ENCODE data around the gene KCNH6. TPM values are rescaled to one million over a fixed set of nuclear protein-coding genes. Genes with fewer than 3 reads are reported as not detected.

The KCNH6 gene
- total RNA-seq, 1 donor from 2014 or later: not detected

GRCh38 chr17:63483655-63484575 lies 39.2 kb upstream of the KCNH6 start:
- intact Hi-C loops (cut with micrococcal nuclease): no loop called here
- ATAC-seq (no peak), DNase-seq (no peak)

- intact Hi-C loops (cut with micrococcal nuclease): no loop called here
- DNase-seq (no peak), ATAC-seq (no peak)
These were observed 36.7 kb upstream of the KCNH6 start for GRCh38 chr17:63486317-63487013.

GRCh38 chr17:63487014-63487339 lies 36.2 kb upstream of the KCNH6 start:
- intact Hi-C loops (cut with micrococcal nuclease): no loop called here
- ATAC-seq (no peak), DNase-seq (no peak)

- intact Hi-C loops (cut with micrococcal nuclease): no loop called here
- DNase-seq (no peak), ATAC-seq (no peak)
These were observed 34.3 kb upstream of the KCNH6 start for GRCh38 chr17:63488851-63489250.

- DNase-seq (no peak), ATAC-seq (no peak)
- intact Hi-C loops (cut with micrococcal nuclease): no loop called here
These were observed 33.9 kb upstream of the KCNH6 start for GRCh38 chr17:63489291-63489690.

- ATAC-seq (peak; percentile 18), DNase-seq (no peak)
- intact Hi-C loops (cut with micrococcal nuclease): no loop called here
These were observed 32.8 kb upstream of the KCNH6 start for GRCh38 chr17:63490329-63490728.

GRCh38 chr17:63490858-63491400 lies 32.2 kb upstream of the KCNH6 start:
- intact Hi-C loops (cut with micrococcal nuclease): no loop called here
- DNase-seq (no peak), ATAC-seq (no peak)

GRCh38 chr17:63491413-63491812 lies 31.7 kb upstream of the KCNH6 start:
- intact Hi-C loops (cut with micrococcal nuclease): no loop called here
- DNase-seq (no peak), ATAC-seq (no peak)

GRCh38 chr17:63491977-63492618 lies 31.1 kb upstream of the KCNH6 start:
- DNase-seq (no peak), ATAC-seq (no peak)
- intact Hi-C loops (cut with micrococcal nuclease): no loop called here

- ATAC-seq: no peak
- intact Hi-C loops (cut with micrococcal nuclease): no loop called here
- no peak for DNase-seq
These were observed 30.2 kb upstream of the KCNH6 start for GRCh38 chr17:63492940-63493339.

GRCh38 chr17:63493411-63493810 lies 29.7 kb upstream of the KCNH6 start:
- ATAC-seq (no peak), DNase-seq (no peak)
- intact Hi-C loops (cut with micrococcal nuclease): no loop called here

GRCh38 chr17:63494300-63494928 lies 28.7 kb upstream of the KCNH6 start:
- intact Hi-C loops (cut with micrococcal nuclease): no loop called here
- ATAC-seq (no peak), DNase-seq (no peak)

- DNase-seq: no peak
- ATAC-seq: no peak
- intact Hi-C loops (cut with micrococcal nuclease): no loop called here
These were observed 27.7 kb upstream of the KCNH6 start for GRCh38 chr17:63495491-63495890.

GRCh38 chr17:63496177-63496576 lies 27.0 kb upstream of the KCNH6 start:
- intact Hi-C loops (cut with micrococcal nuclease): no loop called here
- DNase-seq (no peak), ATAC-seq (no peak)

GRCh38 chr17:63496663-63497400 lies 26.3 kb upstream of the KCNH6 start:
- intact Hi-C loops (cut with micrococcal nuclease): no loop called here
- ATAC-seq: no peak
- no peak for DNase-seq

GRCh38 chr17:63497708-63498483 lies 25.3 kb upstream of the KCNH6 start:
- ATAC-seq (no peak), DNase-seq (no peak)
- intact Hi-C loops (cut with micrococcal nuclease): no loop called here

- intact Hi-C loops (cut with micrococcal nuclease): no loop called here
- ATAC-seq (no peak), DNase-seq (no peak)
These were observed 24.4 kb upstream of the KCNH6 start for GRCh38 chr17:63498626-63499195.
